HG02943 (cell line): ENCODE data around the gene AP3D1.
A peak's percentile ranks its signal among the peaks of the same experiment; 100 is the strongest.

Experiments
- ATAC-seq: cut with Tn5 transposase; IDR thresholded peaks from one replicate; pipeline ENCODE4 v1.9.1; 2021; ENCODE audit warnings: mild to moderate bottlenecking, low read depth, moderate library complexity; ENCODE audit not compliant: unreplicated experiment

AP3D1 gene

DNA sequence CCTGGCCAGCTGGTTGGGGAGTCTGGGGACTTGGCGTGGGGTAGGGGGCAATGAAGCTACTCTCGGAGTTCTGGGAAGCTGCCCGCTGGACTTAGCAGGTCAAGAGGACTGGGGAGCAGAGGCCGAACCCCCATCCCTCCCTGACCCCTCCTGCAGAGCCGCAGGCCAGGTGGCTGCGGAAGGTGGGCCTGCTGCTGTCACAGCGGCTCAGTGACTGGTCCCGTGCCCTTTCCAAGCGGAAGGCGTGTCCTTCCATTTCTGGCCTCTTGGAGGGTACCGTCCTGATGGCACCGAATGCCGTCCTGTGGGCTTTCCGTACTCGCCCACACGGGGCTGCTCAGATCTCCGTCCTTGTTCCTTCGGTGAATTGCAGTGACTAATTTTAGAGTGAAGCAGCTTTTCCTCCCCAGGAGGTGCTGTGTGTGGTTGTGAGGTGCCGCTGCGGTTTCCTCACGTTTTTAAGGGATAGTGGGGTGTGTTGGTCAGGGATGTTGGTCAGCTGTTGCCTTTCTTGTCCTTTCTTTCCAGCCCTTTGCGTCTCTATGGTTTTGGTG is 33.1 kb upstream of the AP3D1 start:
- no peak for ATAC-seq

DNA sequence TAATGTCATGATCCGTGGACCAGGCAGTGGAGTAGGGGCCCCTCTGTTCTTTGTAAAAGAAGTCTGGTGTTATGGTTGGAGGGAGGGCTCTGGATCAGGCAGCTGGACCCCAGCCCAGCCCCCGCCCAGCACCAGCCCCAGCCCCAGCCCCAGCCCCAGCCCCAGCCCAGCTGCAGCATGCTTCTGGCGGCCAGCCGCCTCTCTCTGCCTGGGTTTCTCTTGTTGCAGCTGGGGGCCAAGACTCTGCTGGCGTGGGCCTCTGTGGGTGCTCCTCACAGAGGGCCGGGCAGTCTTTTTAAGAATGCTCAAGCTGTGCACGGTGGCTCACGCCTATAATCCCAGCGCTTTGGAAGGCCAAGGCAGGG is 30.2 kb upstream of the AP3D1 start:
- no peak for ATAC-seq

DNA sequence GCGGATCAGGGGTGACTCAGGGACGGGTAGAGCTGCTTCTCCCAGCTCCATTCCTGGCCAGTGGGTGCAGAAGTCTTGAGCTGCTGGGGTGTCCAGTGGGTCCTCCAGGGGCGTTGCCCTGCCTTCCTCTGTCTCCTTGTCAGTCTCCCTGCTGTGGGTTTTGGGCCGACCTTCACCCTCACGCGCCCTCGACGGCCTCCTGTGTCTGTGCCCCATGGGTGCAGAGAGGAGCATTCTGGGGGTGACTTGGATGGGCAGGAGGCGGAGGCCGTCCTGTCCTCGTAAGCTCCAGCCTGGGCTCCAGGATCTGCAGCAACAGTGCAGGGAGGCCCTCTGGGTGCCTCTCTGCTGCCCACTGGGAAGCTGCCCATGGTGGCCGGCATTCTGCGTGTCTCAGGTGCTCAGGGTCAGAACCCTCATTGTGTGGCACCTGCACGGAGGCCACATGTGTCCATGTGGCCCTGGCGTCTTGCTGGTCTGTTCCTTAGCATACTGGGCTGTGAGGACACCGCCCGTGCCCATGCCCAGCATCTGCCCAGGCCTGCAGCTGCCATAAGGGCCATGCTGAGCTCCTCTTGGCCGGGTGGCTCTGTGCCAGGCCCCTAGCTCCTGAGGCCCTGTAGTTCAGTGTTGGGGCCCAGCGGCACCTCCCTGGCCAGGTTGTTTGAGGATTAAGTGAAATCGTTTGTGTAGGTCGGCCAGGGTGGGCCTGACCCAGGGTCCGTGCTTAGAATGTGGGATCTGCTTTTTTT is 29.7 kb upstream of the AP3D1 start:
- ATAC-seq, result no peak

DNA sequence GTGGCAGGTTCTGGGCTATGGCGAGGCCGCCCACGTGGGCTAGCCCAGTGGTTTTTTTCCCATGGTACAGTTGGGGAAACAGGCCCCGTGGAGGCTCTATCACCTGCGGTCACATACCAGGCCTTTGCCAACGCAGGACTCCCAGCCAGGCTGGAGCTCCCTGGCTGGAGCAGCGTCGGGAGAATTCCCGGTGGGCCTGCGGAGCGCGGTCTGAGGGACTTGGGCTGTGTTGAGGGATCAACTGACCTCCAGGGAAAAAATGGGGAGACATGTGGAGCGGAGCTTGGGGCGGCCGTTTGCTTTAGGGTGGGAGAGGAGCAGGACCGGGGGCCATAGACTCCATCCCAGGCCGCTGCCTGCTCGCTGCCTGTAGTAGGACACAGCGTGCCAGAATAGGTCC is 28.7 kb upstream of the AP3D1 start:
- no peak for ATAC-seq

DNA sequence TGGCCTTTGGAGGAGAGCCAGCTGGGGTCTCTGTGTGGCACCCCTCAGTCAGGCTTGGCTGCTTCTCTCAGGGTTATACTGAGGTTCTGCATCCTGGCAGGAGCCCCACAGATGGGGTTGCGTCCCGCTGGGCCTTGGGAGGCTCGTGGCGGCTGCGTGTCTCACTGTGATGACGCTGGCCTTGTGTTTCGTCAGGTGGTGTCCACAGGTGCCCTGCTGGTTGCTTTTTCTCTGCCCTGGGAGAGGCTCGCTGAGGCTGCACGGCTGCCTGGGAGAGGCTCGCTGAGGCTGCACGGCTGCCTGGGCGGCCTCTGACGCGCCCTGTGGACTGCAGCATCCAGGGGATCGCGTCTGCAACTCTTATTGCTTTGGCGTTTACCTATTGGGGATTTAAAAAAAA is 27.7 kb upstream of the AP3D1 start:
- ATAC-seq, result no peak

DNA sequence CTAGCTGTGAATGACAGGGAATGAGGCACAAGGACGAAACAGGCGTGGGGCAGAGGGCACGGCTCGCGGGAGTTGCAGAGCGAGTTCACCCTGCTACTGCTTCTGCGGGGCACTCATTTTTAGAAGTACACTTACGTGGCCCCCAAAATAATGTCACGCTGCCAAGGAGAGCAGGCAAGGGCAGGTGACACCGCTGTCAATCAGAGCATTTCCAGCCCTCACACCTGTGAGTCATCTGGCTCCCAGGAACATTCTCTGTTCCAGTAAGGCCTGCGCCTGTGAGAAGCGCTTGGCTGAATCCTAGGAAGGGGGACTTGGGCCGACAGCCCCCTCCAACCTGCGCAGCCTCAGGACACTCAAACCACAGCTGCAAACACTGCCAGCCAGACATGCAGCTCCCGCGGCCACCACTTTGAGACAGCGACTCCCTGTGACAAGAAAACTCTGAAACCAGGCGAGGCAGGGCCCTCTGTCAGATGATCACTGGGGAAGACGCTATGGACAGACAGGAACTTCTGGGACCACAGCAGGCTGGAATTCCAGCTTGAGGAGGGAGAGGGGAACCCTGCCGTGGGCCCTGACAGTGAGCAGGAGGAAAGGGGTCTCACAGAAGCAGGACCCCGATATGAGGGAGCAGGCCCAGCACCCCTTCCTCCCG is 25.1 kb upstream of the AP3D1 start:
- ATAC-seq, result no peak

DNA sequence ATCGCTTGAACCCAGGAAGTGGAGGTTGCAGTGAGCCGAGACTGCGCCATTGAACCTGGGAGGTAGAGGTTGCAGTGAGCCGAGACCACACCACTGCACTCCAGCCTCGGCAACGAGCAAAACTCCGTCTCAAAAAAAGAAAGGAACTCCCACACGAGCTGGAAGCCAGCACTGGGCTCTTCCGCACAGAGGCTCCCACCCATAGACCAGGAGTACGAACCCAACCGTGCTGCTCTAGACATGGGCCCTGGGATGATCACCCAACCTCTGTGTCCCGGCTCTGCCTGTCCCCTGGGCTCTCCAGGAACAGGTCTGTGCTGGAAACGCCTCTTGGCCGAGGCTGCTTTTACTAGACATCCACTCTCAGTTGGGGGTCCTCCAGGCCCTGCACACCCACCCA is 24.4 kb upstream of the AP3D1 start:
- no peak for ATAC-seq

DNA sequence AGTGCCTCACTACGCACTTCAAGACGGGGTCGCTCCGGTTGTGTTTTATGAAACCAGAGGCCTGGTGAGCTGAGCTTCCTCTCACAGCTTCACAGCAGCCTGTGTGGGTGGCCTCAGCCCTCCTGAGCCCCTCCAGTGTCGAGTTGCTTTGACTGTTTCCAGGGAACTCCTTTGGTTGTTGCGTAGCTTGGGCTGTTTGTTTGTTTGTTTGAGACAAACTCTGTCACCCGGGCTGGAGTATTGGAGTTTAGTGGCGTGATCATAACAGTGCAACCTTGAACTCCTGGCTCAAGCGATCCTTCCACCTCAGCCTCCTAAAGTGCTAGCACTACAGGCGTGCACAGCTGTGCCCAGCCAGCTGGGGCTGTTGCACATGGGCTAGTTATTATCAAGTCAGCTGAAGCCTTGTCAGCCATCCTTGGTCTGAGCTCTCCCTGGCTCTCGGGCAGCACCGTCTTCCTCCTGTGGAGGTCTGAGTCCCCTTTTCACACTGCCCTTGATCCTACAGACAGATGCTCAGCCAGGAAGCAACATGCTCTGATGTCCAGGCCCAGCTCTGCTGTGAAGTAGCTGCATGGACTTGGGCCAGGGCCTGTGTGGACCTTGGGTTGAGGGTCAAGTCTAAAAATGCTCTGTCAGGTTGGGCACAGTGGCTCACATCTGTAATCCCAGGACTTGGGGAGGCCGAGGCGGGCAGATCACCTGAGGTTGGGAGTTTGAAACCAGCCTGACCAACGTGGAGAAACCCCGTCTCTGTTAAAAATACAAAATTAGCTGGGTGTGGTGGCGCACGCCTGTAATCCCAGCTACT is 22.6 kb upstream of the AP3D1 start:
- ATAC-seq, result no peak

DNA sequence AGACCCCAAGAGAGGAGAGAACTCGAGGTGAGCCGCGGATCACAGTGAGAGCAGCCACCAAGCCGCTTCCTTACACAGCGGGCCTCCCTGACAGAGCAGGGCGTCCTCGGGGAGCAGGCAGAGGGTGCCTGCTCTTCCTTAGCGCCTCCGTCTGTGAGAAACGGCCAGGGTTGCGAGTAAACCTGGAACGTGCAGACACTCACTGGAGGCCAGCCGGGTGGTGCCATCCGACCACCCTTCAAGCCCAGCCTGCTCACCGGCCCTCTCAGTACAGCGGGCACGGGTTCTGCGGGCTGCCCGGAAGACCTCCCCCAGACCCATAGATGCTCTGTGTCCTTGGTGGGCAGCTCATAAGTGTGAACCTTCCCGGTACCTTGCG is 22.0 kb upstream of the AP3D1 start:
- no peak for ATAC-seq

DNA sequence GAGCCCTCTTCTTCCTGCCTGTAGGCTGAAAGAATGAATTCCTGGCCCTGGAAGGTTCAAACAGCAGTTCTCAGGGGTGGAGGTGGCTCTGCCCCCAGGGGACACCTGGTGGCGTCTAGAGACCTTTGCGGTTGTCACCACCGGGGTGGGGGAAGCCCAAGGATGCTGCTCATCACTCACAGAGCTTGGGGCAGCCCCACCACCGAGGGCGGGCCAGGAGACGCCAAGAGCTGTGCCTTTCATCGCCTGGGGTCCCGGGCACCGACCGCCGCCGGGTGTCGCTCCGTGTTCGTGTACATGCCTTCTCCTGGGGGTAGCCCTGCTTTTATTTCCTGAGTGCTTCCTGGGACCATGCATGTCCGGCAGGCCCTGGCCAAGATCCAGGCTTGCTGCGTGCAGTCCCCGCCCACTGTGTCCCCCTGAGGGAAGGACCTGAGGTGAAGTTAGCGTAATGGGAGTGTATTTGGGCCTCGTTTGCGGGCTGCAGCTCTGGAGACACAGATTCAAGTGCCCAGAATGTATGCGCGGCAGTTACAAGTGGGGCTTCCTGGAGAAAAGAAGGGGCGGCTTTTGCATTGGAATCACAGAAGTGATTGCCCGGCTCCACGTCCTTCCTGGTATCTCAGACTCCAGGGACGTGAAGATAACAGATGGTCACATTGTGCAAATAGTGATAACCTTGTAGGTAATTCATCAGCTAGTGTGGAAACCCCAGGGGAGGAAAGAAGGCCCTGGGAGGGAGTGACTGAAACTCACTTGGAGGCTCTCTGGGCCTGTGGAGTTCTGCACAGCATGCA is 20.2 kb upstream of the AP3D1 start:
- ATAC-seq, result peak; percentile 50

DNA sequence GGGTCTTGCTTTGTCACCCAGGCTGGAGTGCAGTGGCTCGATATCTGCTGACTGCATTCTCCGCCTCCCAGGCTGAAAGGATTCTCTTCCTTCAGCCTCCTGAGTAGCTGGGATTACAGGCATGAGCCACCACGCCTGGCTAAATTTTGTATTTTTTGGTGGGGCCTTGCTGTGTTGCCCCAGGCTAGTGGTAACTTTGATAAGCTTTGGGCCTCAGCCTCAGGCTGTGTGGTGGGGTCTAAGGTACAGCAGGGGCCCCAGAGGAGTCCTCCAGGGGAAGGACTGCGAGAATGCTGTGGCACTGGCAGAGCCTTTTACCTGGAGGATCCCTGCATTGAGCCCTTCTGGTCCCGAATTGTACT is 19.6 kb upstream of the AP3D1 start:
- ATAC-seq, result no peak

DNA sequence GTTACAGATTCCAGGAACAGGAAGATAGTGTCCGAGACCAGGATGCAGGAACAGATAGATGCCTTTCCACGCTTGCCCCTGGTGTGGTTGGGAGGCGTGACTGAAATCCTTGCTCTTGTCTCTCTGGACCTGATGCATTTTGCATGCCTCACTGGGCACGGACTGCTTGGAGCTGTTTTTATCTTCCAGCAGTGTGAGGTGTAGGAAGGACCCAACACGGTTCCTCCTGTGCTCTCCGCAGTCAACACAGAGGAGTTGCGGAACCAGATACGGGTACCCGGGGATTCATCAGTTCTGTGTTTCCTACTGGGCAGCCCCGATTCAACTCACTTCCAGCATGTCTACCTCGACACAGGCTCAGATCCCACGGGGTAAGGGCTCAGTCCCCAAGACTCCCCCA is 18.9 kb upstream of the AP3D1 start:
- ATAC-seq, result no peak

DNA sequence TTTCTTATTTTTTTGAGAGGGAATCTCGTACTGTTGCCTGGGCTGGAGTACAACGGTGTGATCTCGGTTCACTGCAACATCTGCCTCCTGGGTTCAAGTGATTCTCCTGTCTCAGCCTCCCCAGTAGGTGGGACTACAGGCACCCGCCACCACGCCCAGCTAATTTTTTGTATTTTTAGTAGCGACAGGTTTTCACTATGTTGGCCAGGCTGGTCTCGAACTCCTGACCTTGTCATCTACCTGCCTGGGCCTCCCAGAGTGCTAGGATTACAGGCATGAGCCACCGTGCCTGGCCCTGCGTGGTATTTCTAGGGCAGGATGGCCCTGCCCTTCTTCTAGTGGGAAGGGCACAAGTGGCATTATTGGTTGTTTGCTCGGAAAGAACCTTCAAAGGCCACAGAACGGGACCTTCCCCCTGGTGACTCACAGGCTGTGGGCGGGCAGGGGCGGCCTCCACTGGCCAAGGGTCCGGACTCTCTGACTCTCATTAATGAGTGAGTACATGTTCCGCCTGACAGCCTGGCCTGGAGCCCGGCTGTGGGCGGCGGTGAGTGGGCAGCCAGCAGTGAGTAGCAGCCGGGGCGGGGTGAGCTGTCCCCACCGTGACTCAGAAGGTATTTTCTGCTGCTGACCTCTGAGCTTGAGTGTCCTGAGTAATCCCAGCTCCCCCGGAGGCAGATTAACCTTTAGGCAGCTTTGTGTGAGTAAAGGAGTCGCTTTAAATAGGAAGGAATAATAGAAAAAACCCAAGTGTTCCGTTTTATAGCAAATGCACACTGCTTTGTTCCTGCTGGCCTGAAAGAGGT is 17.5 kb upstream of the AP3D1 start:
- ATAC-seq, result peak; percentile 33

DNA sequence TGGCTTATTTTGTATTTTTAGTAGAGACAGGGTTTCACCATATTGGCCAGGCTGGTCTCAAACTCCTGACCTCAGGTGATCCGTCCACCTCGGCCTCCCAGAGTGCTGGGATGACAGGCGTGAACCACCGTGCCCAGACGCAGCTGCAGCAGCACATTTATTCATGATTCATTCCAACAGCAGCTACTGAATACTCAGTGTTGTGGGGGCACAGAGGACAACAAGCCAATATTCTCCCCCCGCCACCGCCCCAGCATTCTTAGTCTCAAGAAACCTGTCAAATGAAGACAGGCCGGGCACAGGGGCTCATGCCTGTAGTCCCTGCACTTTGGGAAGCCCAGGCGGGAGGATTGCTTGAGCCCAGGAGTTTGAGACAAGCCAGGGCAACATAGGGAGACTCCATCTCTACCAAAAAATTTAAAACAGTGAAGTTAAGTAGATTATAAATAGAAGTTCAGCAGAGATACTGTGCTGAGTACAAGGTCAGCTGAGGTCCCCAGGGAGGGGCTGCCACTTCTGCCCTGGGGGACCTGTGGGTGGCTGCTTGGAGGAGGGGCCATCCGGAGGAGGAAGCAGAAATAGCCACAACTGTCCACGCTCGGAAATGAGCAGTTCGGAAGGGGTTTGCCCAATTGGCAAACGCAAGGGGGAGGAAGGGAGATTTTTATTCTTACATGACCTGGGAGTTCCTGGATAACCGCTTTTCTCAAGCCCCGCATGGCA is 16.7 kb upstream of the AP3D1 start:
- peak; percentile 27 for ATAC-seq

DNA sequence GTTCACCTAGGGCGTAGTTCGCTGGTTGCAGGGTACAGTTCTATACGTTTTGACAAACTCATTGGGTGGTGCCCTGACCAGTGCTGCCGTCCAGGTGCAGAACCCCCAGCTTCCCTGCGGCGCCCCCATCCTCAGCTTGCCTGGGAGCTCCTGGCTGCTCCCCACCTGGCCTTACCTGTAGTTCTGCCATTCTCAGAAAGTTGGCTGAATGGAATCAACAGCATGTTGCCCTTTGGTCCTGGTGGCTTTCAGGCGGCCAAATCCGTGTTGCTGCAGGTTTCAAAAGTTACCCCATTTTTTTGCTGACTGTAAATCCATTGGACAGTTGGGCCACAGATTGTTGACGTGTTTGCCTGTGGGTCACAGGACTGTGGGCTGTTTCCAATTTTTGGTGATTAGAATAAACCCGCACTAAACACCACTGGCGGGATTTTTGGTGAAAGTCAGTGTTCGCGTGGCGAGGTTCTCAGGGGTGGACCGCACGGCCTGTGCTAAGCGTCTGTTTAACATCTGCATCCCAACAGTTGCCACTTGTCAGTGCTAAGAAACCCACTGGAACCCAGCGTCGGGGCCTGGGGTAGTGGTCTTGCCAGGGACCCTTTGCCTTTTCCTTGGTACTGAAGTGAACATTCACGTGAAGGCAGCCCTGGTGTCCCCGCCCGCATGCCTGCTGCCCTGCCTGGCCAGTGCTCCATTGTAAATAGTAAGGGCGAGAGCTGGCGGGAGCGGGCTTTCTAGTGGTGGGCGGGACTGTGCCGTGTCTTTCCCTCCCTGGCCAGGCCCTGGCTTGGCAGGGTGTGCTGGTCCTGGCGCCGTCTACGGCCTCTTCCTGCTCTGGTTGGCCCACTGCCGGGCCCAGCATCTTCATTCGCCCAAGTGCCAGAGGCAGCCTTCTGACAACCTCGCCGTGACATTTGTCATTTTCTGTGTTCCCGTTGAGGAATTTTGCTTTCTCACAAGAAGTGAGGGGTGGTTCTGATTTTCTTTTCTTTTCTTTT is 15.7 kb upstream of the AP3D1 start:
- ATAC-seq, result no peak

DNA sequence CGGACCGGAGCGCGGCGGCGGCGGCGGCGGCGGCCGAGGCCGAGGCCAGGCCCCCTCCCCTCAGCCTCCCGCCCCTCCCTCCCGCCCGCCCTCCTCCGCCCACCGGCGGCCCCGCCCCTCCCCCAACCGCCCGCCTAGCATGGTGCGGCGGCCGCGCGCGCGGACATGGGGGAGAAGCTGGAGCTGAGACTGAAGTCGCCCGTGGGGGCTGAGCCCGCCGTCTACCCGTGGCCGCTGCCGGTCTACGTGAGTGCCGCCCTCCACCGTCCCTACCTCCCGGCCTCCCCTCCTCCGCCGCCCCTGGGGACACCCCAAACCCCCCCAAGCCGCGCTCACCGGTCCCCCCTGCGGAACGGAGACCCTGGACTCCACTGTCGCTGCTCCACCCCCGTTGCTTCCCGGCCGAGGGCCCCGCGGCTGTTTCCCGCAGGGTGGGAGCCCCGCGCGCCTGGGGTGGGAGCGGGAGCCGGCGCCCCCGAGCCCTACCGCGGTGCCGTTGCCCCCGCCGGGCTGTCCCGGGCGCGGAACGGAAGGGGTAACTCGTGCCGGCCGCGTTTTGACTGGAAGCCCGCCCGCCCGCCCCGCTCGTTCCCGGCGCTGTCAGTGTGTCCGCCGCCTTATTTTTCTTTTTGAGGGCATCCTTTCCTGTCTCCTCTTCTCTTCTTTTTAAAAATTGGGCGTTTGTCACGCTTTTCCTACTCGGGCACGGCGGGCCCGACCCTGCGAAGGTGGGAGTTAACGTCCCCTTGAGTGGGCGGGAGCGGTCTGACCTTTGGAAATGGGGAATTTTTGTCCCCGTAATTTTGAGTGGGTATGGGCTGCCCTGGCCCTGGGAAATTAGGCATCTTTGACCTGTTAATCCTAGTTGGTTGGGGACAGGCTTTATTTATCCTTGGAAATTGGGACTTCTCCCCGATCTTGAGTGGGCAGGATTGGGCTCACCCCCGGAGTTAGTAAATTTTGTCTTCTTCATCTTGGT is 12.9 kb upstream of the AP3D1 start:
- no peak for ATAC-seq

DNA sequence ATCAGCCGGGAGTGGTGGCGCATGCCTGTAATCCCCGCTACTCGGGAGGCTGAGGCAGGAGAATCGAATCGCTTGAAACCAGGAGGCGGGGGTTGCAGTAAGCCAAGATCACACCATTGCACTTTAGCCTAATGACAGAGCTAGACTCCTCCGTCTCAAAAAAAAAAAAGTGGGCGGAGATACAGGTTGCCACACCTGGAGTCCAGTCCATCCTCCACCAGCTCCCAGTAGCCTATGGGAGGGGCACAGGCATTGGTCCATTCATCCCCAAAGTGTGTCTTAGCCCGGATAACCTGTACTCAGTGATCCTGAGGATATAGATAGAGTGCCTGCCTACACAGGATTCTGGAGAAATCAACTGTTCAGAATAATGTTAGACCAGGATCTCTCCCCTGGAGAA is 9.0 kb upstream of the AP3D1 start:
- no peak for ATAC-seq
